ENCODE results near the gene PLCL2. TPM values are rescaled to one million over a fixed set of nuclear protein-coding genes. Genes with fewer than 3 reads are reported as not detected.

The PLCL2 gene
- total and polyA plus RNA-seq, 10 of the 15 experiments (the other 5 are each of a cell fraction or from before 2014, with no cell fraction given) = 7.5 to 37.3 (median 21.7) TPM

- Histone ChIP-seq H3K9me3 (replicated peaks; ENCODE audit: control insufficient read depth, insufficient read depth, low read length) (no peaks in the 10 kb centered on the region), H2AFZ (ENCODE audit: control insufficient read depth, low read depth, low read length) (no peak overlapping the region), H3K27me3 (replicated peaks in 1 of 2; ENCODE audit: control insufficient read depth in 2 of 2, insufficient read depth in 2 of 2, low read length in 1 of 2) (no peaks in the 10 kb centered on the region), H3K4me2 (ENCODE audit: control insufficient read depth, insufficient read depth) (no peak overlapping the region), H3K4me1 (ENCODE audit: control insufficient read depth, insufficient read depth, low read length) (no peaks in the 10 kb centered on the region), H3K4me3 (no peak overlapping the region), H3K27ac (ENCODE audit: control insufficient read depth, insufficient read depth) (no peak overlapping the region), H3K36me3 (ENCODE audit: control insufficient read depth in 2 of 2, insufficient read depth in 2 of 2, low read length in 1 of 2) (peaks cover 2 to 4% of the 10 kb centered on the region in 2 experiments; a peak in 1 of 4 replicates), H3K79me2 (ENCODE audit: control insufficient read depth, insufficient read depth, low read length) (no peaks in the 10 kb centered on the region), H4K20me1 (ENCODE audit: control insufficient read depth, insufficient read depth) (no peaks in the 10 kb centered on the region), H3K9ac (ENCODE audit: control insufficient read depth, insufficient read depth, low read length) (no peak overlapping the region)
- BruUV-seq (replicated peaks) = no TSS peak
- DNase-seq (ENCODE audit: low read depth, low spot score) (no peak), FAIRE-seq (no peak), ATAC-seq (no peak)
- intact Hi-C loops (cut with micrococcal nuclease; ENCODE audit: unreplicated experiment) (no loop called here), in situ Hi-C loops (cut with MboI) (no loop called here)
- ChIA-PET POLR2A (no interaction called here), CTCF (no interaction called here), RAD21 (ENCODE audit: unreplicated experiment) (no interaction called here), SMC1A (ENCODE audit: uncharacterized antibody, unreplicated experiment) (interaction anchor here (1.6 kb wide), 1 partner anchor 137 kb away, joined by 4 read pairs; no protein-coding TSS in a partner anchor)
- WGBS (ENCODE audit: insufficient coverage, insufficient replicate concordance, low lambda C conversion rate, missing lambda C conversion rate) = 65% methylated on average over 6 of the region's 6 CpGs
- TF ChIP-seq JUND (IDR thresholded peaks at IDR 0.05; ENCODE audit: low read depth, low read length) = no peak
- TF ChIP-seq CEBPB (IDR thresholded peaks at IDR 0.05; ENCODE audit: borderline replicate concordance in 1 of 2, low read depth in 2 of 2, low read length in 2 of 2) = no peak
- TF ChIP-seq PAX5 (IDR thresholded peaks at IDR 0.05; ENCODE audit: borderline replicate concordance, low read depth, low read length) = no peak
- TF ChIP-seq DPF2 (IDR thresholded peaks at IDR 0.05) = no peak
- TF ChIP-seq SMARCA5 (IDR thresholded peaks at IDR 0.05) = no peak
- TF ChIP-seq ZNF622 (IDR thresholded peaks at IDR 0.05) = no peak
- TF ChIP-seq MYB (IDR thresholded peaks at IDR 0.05; ENCODE audit: borderline replicate concordance, low read depth, low read length) = no peak
These were observed 209.8 kb downstream of the PLCL2 start for GRCh38 chr3:17094551-17094950.

- intact Hi-C loops (cut with micrococcal nuclease; ENCODE audit: unreplicated experiment) (no loop called here), in situ Hi-C loops (cut with MboI) (no loop called here)
- H3K9me3 ChIP-seq (replicated peaks; ENCODE audit: control insufficient read depth, insufficient read depth, low read length) = no peaks in the 10 kb centered on the region; the same call in 1 of the 3 replicates
- no peaks in the 10 kb centered on the region for H3K36me3 ChIP-seq (ENCODE audit: control insufficient read depth in 2 of 2, insufficient read depth in 2 of 2, low read length in 1 of 2)
- WGBS (ENCODE audit: insufficient coverage, insufficient replicate concordance, low lambda C conversion rate, missing lambda C conversion rate) = 81% methylated on average over 1 of the region's 1 CpG
- no peak overlapping the region for H3K4me2 ChIP-seq (ENCODE audit: control insufficient read depth, insufficient read depth)
- no peak overlapping the region for H3K9ac ChIP-seq (ENCODE audit: control insufficient read depth, insufficient read depth, low read length)
- H3K4me3 ChIP-seq = no peak overlapping the region
- CTCF ChIA-PET = no interaction called here
- no peaks in the 10 kb centered on the region for H3K27me3 ChIP-seq (replicated peaks in 1 of 2; ENCODE audit: control insufficient read depth in 2 of 2, insufficient read depth in 2 of 2, low read length in 1 of 2)
- no peak overlapping the region for H2AFZ ChIP-seq (ENCODE audit: control insufficient read depth, low read depth, low read length)
- DNase-seq (ENCODE audit: low read depth, low spot score) (no peak), FAIRE-seq (no peak), ATAC-seq (no peak)
- no peaks in the 10 kb centered on the region for H3K4me1 ChIP-seq (ENCODE audit: control insufficient read depth, insufficient read depth, low read length)
- RAD21 ChIA-PET (ENCODE audit: unreplicated experiment) = no interaction called here
- POLR2A ChIA-PET = no interaction called here
- no peak overlapping the region for H3K27ac ChIP-seq (ENCODE audit: control insufficient read depth, insufficient read depth)
- TF ChIP-seq POLR2A (IDR thresholded peaks at IDR 0.05; ENCODE audit: low read depth, low read length) = no peak
- TF ChIP-seq BACH1 (IDR thresholded peaks at IDR 0.05; ENCODE audit: borderline replicate concordance) = no peak
- no peak for TF ChIP-seq TCF12 (IDR thresholded peaks at IDR 0.05; ENCODE audit: low read depth, low read length)
- no peak for TF ChIP-seq SMC3 (IDR thresholded peaks at IDR 0.05; ENCODE audit: borderline replicate concordance, low read length)
- no peak for TF ChIP-seq ATF2 (IDR thresholded peaks at IDR 0.05; ENCODE audit: low read length)
- no peak for TF ChIP-seq ZBED1 (IDR thresholded peaks at IDR 0.05; ENCODE audit: borderline replicate concordance)
- no peak for TF ChIP-seq SPI1 (IDR thresholded peaks at IDR 0.05; ENCODE audit: borderline replicate concordance, insufficient read depth, low read depth, low read length)
- no peak for TF ChIP-seq EP300 (IDR thresholded peaks at IDR 0.05; ENCODE audit: borderline replicate concordance in 1 of 2, control insufficient read depth in 1 of 2, low read depth in 2 of 2, low read length in 2 of 2)
- TF ChIP-seq ATF3 (IDR thresholded peaks at IDR 0.05; ENCODE audit: borderline replicate concordance, extremely low read depth, low read depth, low read length) = no peak
- TF ChIP-seq HDAC2 (IDR thresholded peaks at IDR 0.05) = no peak
- no peak for TF ChIP-seq BMI1 (IDR thresholded peaks at IDR 0.05; ENCODE audit: borderline replicate concordance)
- H4K20me1 ChIP-seq (ENCODE audit: control insufficient read depth, insufficient read depth) = no peaks in the 10 kb centered on the region
- H3K79me2 ChIP-seq (ENCODE audit: control insufficient read depth, insufficient read depth, low read length) = no peaks in the 10 kb centered on the region
- no TSS peak for BruUV-seq (replicated peaks)
- SMC1A ChIA-PET (ENCODE audit: uncharacterized antibody, unreplicated experiment) = interaction anchor here (0.6 kb wide), 1 partner anchor 56 kb away, joined by 3 read pairs; no protein-coding TSS in a partner anchor
These were observed 218.8 kb downstream of the PLCL2 start for GRCh38 chr3:17103579-17103978.

Data from GM12878 (cell line).